MM.1S (cell line): ENCODE measurements around the gene TTF1.

ENCODE experiments used
- DNase-seq: peaks from one replicate; pipeline ENCODE4 v3.0.0-alpha.2; 2015
- H2AFZ ChIP-seq: fragments of 300-600 bp; sonication (generic); 2 replicates; pipeline ENCODE4 v1.6.0; 2016; ENCODE audit warnings: antibody characterized with exemption, low read length
- H3F3A ChIP-seq: fragments of 300-600 bp; sonication (generic); 2 replicates; pipeline ENCODE4 v1.6.1; 2016; ENCODE audit warnings: mild to moderate bottlenecking, antibody characterized with exemption, low read length, moderate library complexity, mixed read lengths; ENCODE audit not compliant: insufficient read depth
- H3K27ac ChIP-seq: fragments of 300-600 bp; sonication (generic); 2 replicates; pipeline ENCODE4 v1.5.1; 2016; ENCODE audit warnings: mild to moderate bottlenecking, low read length
- H3K27me3 ChIP-seq: fragments of 300-600 bp; sonication (generic); replicated peaks from 2 replicates; pipeline ENCODE4 v1.6.0; 2016; ENCODE audit warnings: low read length; ENCODE audit not compliant: insufficient read depth
- H3K36me3 ChIP-seq: fragments of 300-600 bp; sonication (generic); replicated peaks from 2 replicates; pipeline ENCODE4 v1.6.1; 2016; ENCODE audit warnings: mild to moderate bottlenecking, low read length, mixed read lengths; ENCODE audit not compliant: insufficient read depth
- H3K4me1 ChIP-seq: fragments of 300-600 bp; sonication (generic); 2 replicates; pipeline ENCODE4 v1.6.1; 2016; ENCODE audit warnings: low read length, mixed read lengths
- H3K4me2 ChIP-seq: fragments of 300-600 bp; sonication (generic); 2 replicates; pipeline ENCODE4 v1.6.0; 2016; ENCODE audit warnings: low read depth, low read length
- H3K4me3 ChIP-seq: fragments of 300-600 bp; sonication (generic); 2 replicates; pipeline ENCODE4 v1.5.1; 2016; ENCODE audit warnings: low read length, mixed read lengths
- H3K79me2 ChIP-seq: fragments of 300-600 bp; sonication (generic); 2 replicates; pipeline ENCODE4 v1.6.1; 2016; ENCODE audit warnings: mixed run types, low read length, mixed read lengths
- H3K9ac ChIP-seq: fragments of 300-600 bp; sonication (generic); 2 replicates; pipeline ENCODE4 v1.6.1; 2016; ENCODE audit warnings: low read length, mixed read lengths
- H3K9me2 ChIP-seq: fragments of 300-600 bp; sonication (generic); replicated peaks from 2 replicates; pipeline ENCODE4 v1.6.1; 2016; ENCODE audit warnings: mild to moderate bottlenecking, low read length, mixed read lengths; ENCODE audit not compliant: insufficient read depth
- H3K9me3 ChIP-seq: fragments of 300-600 bp; sonication (generic); replicated peaks from 2 replicates; pipeline ENCODE4 v1.6.1; 2016; ENCODE audit warnings: mild to moderate bottlenecking, low read length, mixed read lengths; ENCODE audit not compliant: insufficient read depth
- H4K20me1 ChIP-seq: fragments of 300-600 bp; sonication (generic); 2 replicates; pipeline ENCODE4 v1.6.1; 2016; ENCODE audit warnings: mild to moderate bottlenecking, low read length, moderate library complexity, mixed read lengths; ENCODE audit not compliant: insufficient read depth
- CTCF ChIP-seq: fragments of 300-600 bp; sonication (generic); IDR thresholded peaks from 2 replicates; pipeline ENCODE4 v1.5.1; 2016; ENCODE audit warnings: antibody characterized with exemption, low read length, mixed read lengths
- EZH2 ChIP-seq: fragments of 300-600 bp; sonication (generic); optimal IDR thresholded peaks from 2 replicates; pipeline ENCODE3; 2017; ENCODE audit warnings: low read depth, mild to moderate bottlenecking, antibody characterized with exemption, low read length, mixed read lengths
- EZH2phosphoT487 ChIP-seq: fragments of 300-600 bp; sonication (generic); IDR thresholded peaks from 2 replicates; pipeline ENCODE4 v1.6.1; 2018; ENCODE audit warnings: antibody characterized with exemption, low read length

The TTF1 gene

GRCh38 chr9:132391449-132391848 lies 15.2 kb downstream of the TTF1 start:
- Histone ChIP-seq H3K4me3 (no peak overlapping the region), H3K9me2 (no peaks in the 10 kb centered on the region), H3K4me1 (no peaks in the 10 kb centered on the region), H3K27ac (no peak overlapping the region), H3F3A (no peaks in the 10 kb centered on the region), H3K79me2 (no peaks in the 10 kb centered on the region), H3K4me2 (no peak overlapping the region), H4K20me1 (no peaks in the 10 kb centered on the region), H3K9me3 (no peaks in the 10 kb centered on the region), H2AFZ (no peak overlapping the region), H3K9ac (no peak overlapping the region), H3K27me3 (no peaks in the 10 kb centered on the region), H3K36me3 (0 out of 2 replicates have a peak, but pooled peaks cover 4% of the 10 kb centered on the region)
- TF ChIP-seq EZH2 (no peak), EZH2phosphoT487 (no peak), CTCF (no peak)
- DNase-seq = no peak

- Histone ChIP-seq H2AFZ (no peak overlapping the region), H3F3A (no peaks in the 10 kb centered on the region), H3K9me3 (no peaks in the 10 kb centered on the region), H3K36me3 (peaks cover 5% of the 10 kb centered on the region), H3K9ac (no peak overlapping the region), H3K4me2 (no peak overlapping the region), H3K27me3 (no peaks in the 10 kb centered on the region), H3K79me2 (no peaks in the 10 kb centered on the region), H3K27ac (no peak overlapping the region), H3K9me2 (no peaks in the 10 kb centered on the region), H3K4me3 (no peak overlapping the region), H4K20me1 (no peaks in the 10 kb centered on the region), H3K4me1 (no peaks in the 10 kb centered on the region)
- TF ChIP-seq CTCF = no peak
- TF ChIP-seq EZH2phosphoT487 = no peak
- TF ChIP-seq EZH2 = no peak
- DNase-seq = no peak
Measured at GRCh38 chr9:132390966-132391365, 15.7 kb downstream of the TTF1 start.

- Histone ChIP-seq H3K9me2 (no peaks in the 10 kb centered on the region), H3K27ac (no peak overlapping the region), H3K79me2 (no peaks in the 10 kb centered on the region), H4K20me1 (no peaks in the 10 kb centered on the region), H3K27me3 (no peaks in the 10 kb centered on the region), H3K4me2 (no peak overlapping the region), H3K9me3 (no peaks in the 10 kb centered on the region), H3K9ac (no peak overlapping the region), H3K36me3 (peaks cover 6% of the 10 kb centered on the region), H2AFZ (no peak overlapping the region), H3K4me1 (peaks cover 12% of the 10 kb centered on the region), H3F3A (peaks cover 4% of the 10 kb centered on the region; the same call in 1 of the 2 replicates), H3K4me3 (no peak overlapping the region)
- no peak for DNase-seq
- TF ChIP-seq CTCF = no peak
- TF ChIP-seq EZH2phosphoT487 = no peak
- no peak for TF ChIP-seq EZH2
Measured at GRCh38 chr9:132387133-132387532, 19.5 kb downstream of the TTF1 start.
